ENCODE data around the gene DGKZ. TPM values are rescaled to one million over a fixed set of nuclear protein-coding genes. Genes with fewer than 3 reads are reported as not detected.

Gene DGKZ
- total RNA-seq (2013), result 91.9 TPM
- 100 to 1,000 TPM in 1 of 3 donors, 10 to 100 TPM in 2; 30.4 to 217 (median 33.4) TPM for polyA plus RNA-seq
- polyA minus RNA-seq, result 179 and 223 TPM in 2 replicates
- total RNA-seq, result 23.5 to 97.9 (median 71.9) reads per million in 11 experiments

DNA sequence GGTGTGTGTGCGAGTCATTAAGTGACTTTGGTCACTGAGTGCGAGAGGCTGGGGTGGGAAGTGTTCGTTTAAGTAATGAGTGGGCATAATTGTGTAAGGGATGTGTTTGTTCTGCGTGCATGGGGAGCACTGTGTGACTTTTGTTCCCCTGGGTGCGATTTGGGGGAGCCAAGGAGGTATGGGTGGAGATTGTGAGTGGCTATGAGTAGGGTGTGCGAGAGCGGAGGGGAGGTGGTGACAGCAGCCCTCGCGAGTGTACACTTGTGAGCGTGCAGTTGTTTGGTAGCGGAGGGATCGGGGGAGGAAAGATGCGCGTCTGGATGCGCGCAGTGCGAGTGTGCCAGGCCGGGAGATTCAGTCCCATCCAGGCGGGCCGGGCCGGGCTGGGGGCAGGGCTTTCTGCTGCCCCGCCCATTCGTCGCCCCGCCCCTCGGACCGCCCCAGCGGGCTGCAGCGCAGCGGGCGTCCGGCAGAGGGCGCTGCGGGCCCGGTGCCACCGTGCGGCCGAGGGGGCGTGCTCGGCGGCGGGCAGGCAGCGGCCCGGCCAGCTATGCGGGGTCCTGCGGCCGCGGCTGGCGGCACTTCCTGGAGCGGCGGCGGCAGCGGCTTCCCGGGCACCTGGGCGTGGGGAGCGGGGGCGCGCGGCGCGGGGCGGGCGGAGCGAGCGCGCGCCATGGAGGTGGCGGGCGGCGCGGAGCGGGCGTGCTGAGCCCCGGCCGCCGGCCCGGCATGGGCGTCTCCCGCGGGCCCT lies at the start of gene DGKZ:
TSS of gene DGKZ (plus strand) at position 578 of the 751 bp plus-strand sequence. CDS start 197 bp downstream, outside the sequence.
- no peaks in the 10 kb centered on the region for H3K9me3 ChIP-seq (replicated peaks in 1 of 2; ENCODE audit: control insufficient read depth in 1 of 2, insufficient read depth in 1 of 2, low read length in 2 of 2)
- DNase-seq, result peak; percentile 70 to 86 (median 81)
- peaks cover 0 to 1% (median 0%) of the 10 kb centered on the region in 3 donors for H3K27me3 Mint-ChIP-seq (ENCODE audit: low read depth in 3 of 3)
- H3K4me3 Mint-ChIP-seq, result peak within 1 kb of the TSS; percentile 96 to 100
- H4K20me1 ChIP-seq (ENCODE audit: insufficient read depth, low read length), result peaks cover 65% of the 10 kb centered on the region
- WGBS (ENCODE audit: insufficient coverage), result 2% methylated on average over 80 of the region's 80 CpGs
- peaks cover 74 to 85% of the 10 kb centered on the region in 2 donors for H3K4me1 ChIP-seq (ENCODE audit: control insufficient read depth in 1 of 2, insufficient read depth in 2 of 2, low read length in 2 of 2)
- peak within 1 kb of the TSS; percentile 86 to 93 for H3K27ac ChIP-seq (ENCODE audit: low read depth in 1 of 2, low read length in 2 of 2)
- H3K4me1 Mint-ChIP-seq, result peaks cover 86% of the 10 kb centered on the region
- peak within 1 kb of the TSS; percentile 93 for H3K4me2 ChIP-seq (replicated peaks; ENCODE audit: extremely low read depth, low read length, poor library complexity, severe bottlenecking)
- H3K79me2 ChIP-seq (ENCODE audit: insufficient read depth, low read length), result peaks cover 85% of the 10 kb centered on the region
- H3K27ac Mint-ChIP-seq, result peak within 1 kb of the TSS; percentile 95 to 99 (median 96)
- peaks cover 17 to 21% of the 10 kb centered on the region in 2 donors for H3K36me3 ChIP-seq (replicated peaks in 1 of 2; ENCODE audit: control insufficient read depth in 1 of 2, insufficient read depth in 2 of 2, low read length in 2 of 2)
- peaks cover 7 to 42% of the 10 kb centered on the region in 2 donors for H3K36me3 Mint-ChIP-seq
- peak within 1 kb of the TSS; percentile 88 to 98 (median 92) for H3K4me3 ChIP-seq (replicated peaks in 1 of 3; ENCODE audit: low read depth in 2 of 3, low read length in 3 of 3)
- H3K9me3 Mint-ChIP-seq, result peaks cover 0 to 4% (median 0%) of the 10 kb centered on the region in 7 donors
- peak within 1 kb of the TSS; percentile 86 for H3K9ac ChIP-seq (ENCODE audit: insufficient read depth, low read length, poor library complexity, severe bottlenecking)
- H3K27me3 ChIP-seq (ENCODE audit: control insufficient read depth in 2 of 2, insufficient read depth in 2 of 2, low read length in 2 of 2), result no peaks in the 10 kb centered on the region
- TF ChIP-seq, protein P1, sequence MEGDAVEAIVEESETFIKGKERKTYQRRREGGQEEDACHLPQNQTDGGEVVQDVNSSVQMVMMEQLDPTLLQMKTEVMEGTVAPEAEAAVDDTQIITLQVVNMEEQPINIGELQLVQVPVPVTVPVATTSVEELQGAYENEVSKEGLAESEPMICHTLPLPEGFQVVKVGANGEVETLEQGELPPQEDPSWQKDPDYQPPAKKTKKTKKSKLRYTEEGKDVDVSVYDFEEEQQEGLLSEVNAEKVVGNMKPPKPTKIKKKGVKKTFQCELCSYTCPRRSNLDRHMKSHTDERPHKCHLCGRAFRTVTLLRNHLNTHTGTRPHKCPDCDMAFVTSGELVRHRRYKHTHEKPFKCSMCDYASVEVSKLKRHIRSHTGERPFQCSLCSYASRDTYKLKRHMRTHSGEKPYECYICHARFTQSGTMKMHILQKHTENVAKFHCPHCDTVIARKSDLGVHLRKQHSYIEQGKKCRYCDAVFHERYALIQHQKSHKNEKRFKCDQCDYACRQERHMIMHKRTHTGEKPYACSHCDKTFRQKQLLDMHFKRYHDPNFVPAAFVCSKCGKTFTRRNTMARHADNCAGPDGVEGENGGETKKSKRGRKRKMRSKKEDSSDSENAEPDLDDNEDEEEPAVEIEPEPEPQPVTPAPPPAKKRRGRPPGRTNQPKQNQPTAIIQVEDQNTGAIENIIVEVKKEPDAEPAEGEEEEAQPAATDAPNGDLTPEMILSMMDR (IDR thresholded peaks at IDR 0.05), result peak; percentile 81
- H2AFZ ChIP-seq (ENCODE audit: insufficient read depth, low read depth, low read length, poor library complexity, severe bottlenecking), result no peak within 1 kb of the TSS
- intact Hi-C loops (cut with micrococcal nuclease), result loop anchor here in 1 of 2 donors (10.0 kb wide), 1 partner anchor 222 kb away; the partner anchor contains the start of gene PHF21A

DNA sequence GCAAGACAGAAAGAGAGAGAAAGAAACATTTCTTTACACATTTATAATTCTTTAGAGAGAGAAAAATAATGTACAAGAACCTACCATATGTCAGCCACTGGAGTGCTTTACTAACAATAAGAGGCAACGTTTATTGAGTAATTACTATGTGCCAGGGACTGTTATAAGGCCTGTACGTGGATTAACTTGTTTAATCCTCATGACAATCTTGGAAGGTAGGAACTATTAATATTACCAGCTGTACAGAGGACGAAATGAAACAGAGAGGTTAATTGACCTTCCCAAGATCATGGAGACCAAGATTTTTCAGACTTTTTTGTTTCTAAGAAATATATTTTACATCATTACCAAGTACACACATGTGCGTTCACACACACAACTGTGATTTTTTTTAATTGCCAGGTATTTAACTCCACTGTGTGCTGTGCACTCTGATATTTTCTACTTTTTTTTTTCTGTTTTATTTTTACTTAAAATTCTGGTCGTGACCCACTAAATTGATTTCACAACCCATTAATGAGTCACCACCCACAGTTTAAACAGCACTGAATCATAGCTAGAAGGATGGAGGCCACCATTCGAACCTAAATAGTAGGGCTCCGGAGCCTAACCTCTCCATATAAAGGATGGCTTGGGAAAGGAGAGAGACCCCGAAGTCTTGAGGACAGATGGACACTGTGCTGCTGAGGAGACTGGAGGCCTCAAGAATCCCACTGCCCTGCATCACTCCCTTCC lies 48.4 kb upstream of the DGKZ start:
- intact Hi-C loops (cut with micrococcal nuclease), result no loop called here
- TF ChIP-seq, protein P1 (IDR thresholded peaks at IDR 0.05), result no peak
- Histone ChIP-seq H3K79me2 (ENCODE audit: insufficient read depth, low read length) (no peaks in the 10 kb centered on the region), H3K36me3 (replicated peaks in 1 of 2; ENCODE audit: control insufficient read depth in 1 of 2, insufficient read depth in 2 of 2, low read length in 2 of 2) (no peaks in the 10 kb centered on the region), H3K9ac (ENCODE audit: insufficient read depth, low read length, poor library complexity, severe bottlenecking) (no peak overlapping the region), H3K9me3 (replicated peaks in 1 of 2; ENCODE audit: control insufficient read depth in 1 of 2, insufficient read depth in 1 of 2, low read length in 2 of 2) (no peaks in the 10 kb centered on the region), H3K4me3 (replicated peaks in 1 of 3; ENCODE audit: low read depth in 2 of 3, low read length in 3 of 3) (no peak overlapping the region), H4K20me1 (ENCODE audit: insufficient read depth, low read length) (no peaks in the 10 kb centered on the region), H3K27ac (ENCODE audit: low read depth in 1 of 2, low read length in 2 of 2) (peak overlapping the region in 1 of 2 donors; percentile 65), H3K4me2 (replicated peaks; ENCODE audit: extremely low read depth, low read length, poor library complexity, severe bottlenecking) (peak overlapping the region; percentile 13), H2AFZ (ENCODE audit: insufficient read depth, low read depth, low read length, poor library complexity, severe bottlenecking) (no peak overlapping the region), H3K4me1 (ENCODE audit: control insufficient read depth in 1 of 2, insufficient read depth in 2 of 2, low read length in 2 of 2) (peaks cover 54 to 56% of the 10 kb centered on the region in 2 donors), H3K27me3 (ENCODE audit: control insufficient read depth in 2 of 2, insufficient read depth in 2 of 2, low read length in 2 of 2) (peaks cover 5 to 32% of the 10 kb centered on the region in 2 donors)
- peaks cover 0 to 10% (median 0%) of the 10 kb centered on the region in 7 donors for H3K9me3 Mint-ChIP-seq
- peak overlapping the region in 6 of 7 donors; percentile 42 to 85 (median 68) for H3K27ac Mint-ChIP-seq
- H3K4me1 Mint-ChIP-seq, result peaks cover 46% of the 10 kb centered on the region
- peaks cover 27 to 40% (median 30%) of the 10 kb centered on the region in 3 donors for H3K27me3 Mint-ChIP-seq (ENCODE audit: low read depth in 3 of 3)
- no peak overlapping the region for H3K4me3 Mint-ChIP-seq
- peaks cover 0 to 11% of the 10 kb centered on the region in 2 donors for H3K36me3 Mint-ChIP-seq
- DNase-seq, result peak; percentile 61 to 80 (median 76)
- WGBS (ENCODE audit: insufficient coverage), result no CpG with 5 or more reads among the region's 8 CpGs

Measured in CD14-positive monocyte (primary cell).